ENCODE results near the gene RALGAPA2. TPM values are rescaled to one million over a fixed set of nuclear protein-coding genes. Genes with fewer than 3 reads are reported as not detected.

Gene RALGAPA2
- total and polyA plus RNA-seq, 2 experiments from 2014 or later = 13.1 to 43.4 TPM

DNA sequence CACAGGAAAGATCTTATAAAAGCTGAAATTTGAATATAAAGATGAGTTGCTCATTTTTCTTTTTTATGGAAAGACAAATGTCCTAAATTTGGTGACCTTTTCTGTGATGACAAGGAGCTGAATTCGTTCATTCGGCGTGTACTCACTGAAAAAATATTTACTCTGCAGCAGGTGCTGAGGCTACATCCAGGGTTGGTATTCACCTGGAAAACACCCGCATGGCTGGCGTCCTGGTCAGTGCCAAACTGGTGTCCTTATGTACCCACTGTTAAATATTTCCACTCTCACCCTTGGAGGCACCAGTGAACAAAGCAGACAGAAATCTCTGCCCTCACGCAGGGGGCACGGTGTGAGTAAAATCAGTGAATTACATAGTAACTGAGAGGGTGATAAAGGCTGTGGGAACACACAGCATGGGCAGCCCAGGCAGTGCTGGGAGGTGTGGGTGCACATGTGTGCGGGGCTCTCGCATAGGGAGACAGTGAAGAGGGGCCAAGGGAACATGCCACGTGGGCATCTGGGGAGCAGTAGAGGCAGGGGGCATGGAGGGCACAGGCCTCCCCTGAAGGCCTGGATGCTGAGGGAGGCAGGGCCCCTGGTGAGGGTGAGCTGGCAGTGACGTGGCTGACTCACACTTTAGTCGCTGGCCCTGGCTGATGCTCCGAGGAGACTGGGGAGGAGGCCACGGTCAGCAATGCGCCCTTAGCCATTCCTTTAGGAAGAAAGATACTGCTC lies 254.9 kb downstream of the RALGAPA2 start (continued):
- TF ChIP-seq ZNF462 (CRISPR knock-in tag; IDR thresholded peaks at IDR 0.05) = no peak
- no peak for TF ChIP-seq EZH2 (IDR thresholded peaks at IDR 0.05; ENCODE audit: low read depth, unreplicated experiment)
- TF ChIP-seq STAT1 (IDR thresholded peaks at IDR 0.05; ENCODE audit: unreplicated experiment) = no peak
- TF ChIP-seq CTCF (conservative IDR thresholded peaks at IDR 0.05; ENCODE audit: low read depth in 2 of 2) = no peak
- no peak for TF ChIP-seq CREB1 (CRISPR knock-in tag; IDR thresholded peaks at IDR 0.05; ENCODE audit: low read depth)
- TF ChIP-seq, protein P1, sequence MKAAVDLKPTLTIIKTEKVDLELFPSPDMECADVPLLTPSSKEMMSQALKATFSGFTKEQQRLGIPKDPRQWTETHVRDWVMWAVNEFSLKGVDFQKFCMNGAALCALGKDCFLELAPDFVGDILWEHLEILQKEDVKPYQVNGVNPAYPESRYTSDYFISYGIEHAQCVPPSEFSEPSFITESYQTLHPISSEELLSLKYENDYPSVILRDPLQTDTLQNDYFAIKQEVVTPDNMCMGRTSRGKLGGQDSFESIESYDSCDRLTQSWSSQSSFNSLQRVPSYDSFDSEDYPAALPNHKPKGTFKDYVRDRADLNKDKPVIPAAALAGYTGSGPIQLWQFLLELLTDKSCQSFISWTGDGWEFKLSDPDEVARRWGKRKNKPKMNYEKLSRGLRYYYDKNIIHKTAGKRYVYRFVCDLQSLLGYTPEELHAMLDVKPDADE (IDR thresholded peaks at IDR 0.05) = no peak
- TF ChIP-seq POLR2AphosphoS5 (IDR thresholded peaks at IDR 0.05; ENCODE audit: low read depth) = no peak
- TF ChIP-seq NANOG (IDR thresholded peaks at IDR 0.05; ENCODE audit: borderline replicate concordance) = no peak
- no peak for TF ChIP-seq JUNB (IDR thresholded peaks at IDR 0.05; ENCODE audit: unreplicated experiment)
- TF ChIP-seq ZNF331 (CRISPR knock-in tag; IDR thresholded peaks at IDR 0.05; ENCODE audit: low read depth) = no peak
